GM19238 (cell line): ENCODE results near the gene ARSG.

Experiments
- DNase-seq: peaks from one replicate; pipeline ENCODE4 v3.0.0; 2011; ENCODE audit warnings: low spot score; ENCODE audit not compliant: insufficient read length

Gene ARSG

DNA sequence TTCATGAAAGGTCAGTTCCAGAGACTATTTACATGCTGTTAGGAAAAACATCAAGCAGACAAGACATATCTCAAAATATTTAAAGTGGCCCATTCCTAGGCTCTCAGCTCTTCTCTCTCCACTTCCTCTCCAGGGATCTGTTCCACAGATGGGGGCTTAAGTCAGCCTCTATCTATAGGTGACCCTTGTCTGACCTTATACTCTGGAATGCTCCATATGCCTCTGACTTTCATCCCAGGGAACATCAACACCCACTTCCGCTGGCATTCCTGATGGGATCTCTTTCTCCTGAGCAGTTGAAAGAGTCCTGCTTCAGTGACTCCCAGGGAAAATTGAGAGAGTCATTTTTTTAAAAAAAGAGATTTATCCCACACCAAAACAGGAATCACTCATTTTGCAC lies 177.5 kb downstream of the ARSG start:
- no peak for DNase-seq
